GM18873 (cell line): ENCODE measurements around the gene MSH6.
"Not testable (repeated sequence)": the region's sequence is repeated elsewhere in the genome, so short reads cannot be mapped to it uniquely, and the experiment has no call there.

Experiments
- ATAC-seq: cut with Tn5 transposase; IDR thresholded peaks from one replicate; pipeline ENCODE4 v1.9.1; 2021; ENCODE audit warnings: mild to moderate bottlenecking, moderate library complexity, moderate number of reproducible peaks; ENCODE audit not compliant: unreplicated experiment, low FRiP score

The MSH6 gene

GRCh38 chr2:47842846-47843245, 59.9 kb downstream of the MSH6 start:
- ATAC-seq: no peak

GRCh38 chr2:47843407-47843806, 60.5 kb downstream of the MSH6 start:
- no peak for ATAC-seq

GRCh38 chr2:47844162-47844561, 61.2 kb downstream of the MSH6 start:
- ATAC-seq: no peak

GRCh38 chr2:47849368-47849767, 66.4 kb downstream of the MSH6 start:
- ATAC-seq: no peak

GRCh38 chr2:47850198-47850597, 67.3 kb downstream of the MSH6 start:
- ATAC-seq: no peak

- ATAC-seq: not testable (repeated sequence)
Measured at GRCh38 chr2:47853067-47853777, 70.3 kb downstream of the MSH6 start.
